HepG2 (cell line): ENCODE results near the gene SPRED2. TPM values are rescaled to one million over a fixed set of nuclear protein-coding genes. Genes with fewer than 3 reads are reported as not detected.

Experiments used
- ZBTB40 ChIP-seq, 2 experiments: fragments of 450-650 bp in 1 of 2; sonication (generic) in 1 of 2; formaldehyde crosslinking in 1 of 2; IDR thresholded peaks; 2 replicates each; pipeline versions ENCODE4 v1.6.1 to v1.8.0; 2016 to 2022; ENCODE audit warnings: antibody characterized with exemption in 1 of 2, mild to moderate bottlenecking in 1 of 2, missing genetic modification reagents in 1 of 2
- polyA plus RNA-seq, 8 experiments: library from polyadenylated mRNA; depleted of rRNA in 3 of 8; stranded (reverse) in 7 of 8; unstranded in 1 of 8; fragments of >200 nt; fragmentation: Illumina TruSeq in 4 of 8; extraction: Trizol in 4 of 8; gene quantifications; 2 replicates each; pipeline versions ENCODE4 v1.2.1 to v1.2.3, GENCODE V29; 2011 to 2016; ENCODE audit warnings: low read depth in 4 of 8, missing spikeins in 1 of 8, mixed read lengths in 1 of 8; ENCODE audit not compliant: insufficient read depth in 1 of 8
- total RNA-seq, 5 experiments: library from RNA; depleted of rRNA; stranded (reverse); fragments of >200 nt; fragmentation: Illumina TruSeq; extraction: Trizol; gene quantifications; 2 replicates each; pipeline ENCODE4 v1.2.3, GENCODE V29; 2016; ENCODE audit warnings: low read depth in 1 of 5

Gene SPRED2
- total and polyA plus RNA-seq, 2 of the 13 experiments (the other 11 are each of a cell fraction or from before 2014, with no cell fraction given) = 13.0 to 37.0 TPM

- TF ChIP-seq ZBTB40 (IDR thresholded peaks at IDR 0.05) (no peak), ZBTB40 (CRISPR knock-in tag; IDR thresholded peaks at IDR 0.05) (no peak)
Observed at GRCh38 chr2:65343386-65343785, 89.0 kb downstream of the SPRED2 start (continued).
